Heart left ventricle (tissue), 13 donors: Measurements from ENCODE around the gene AGPAT2.

Experiments
- POLR2A ChIP-seq, 2 donors: fragments of 450-650 bp; IDR thresholded peaks; one replicate each; pipeline ENCODE4 v1.6.1; 2017; ENCODE audit warnings: antibody characterized with exemption in 2 of 2, mild to moderate bottlenecking in 2 of 2, moderate library complexity in 2 of 2
- TF ChIP-seq, protein P1 (sequence below), 12 donors: fragments of 200-600 bp; sonication (generic) in 4 of 12; IDR thresholded peaks; one replicate each; pipeline versions ENCODE4 v1.5.0 to v1.8.0; 2018 to 2022; ENCODE audit warnings: antibody characterized with exemption in 12 of 12, mild to moderate bottlenecking in 5 of 12
- donor health status: ischemic (EF 13 %, LVEDD 7.1; RV severe dilation, severe dysfunction).
- donor health status: DM: no; HTN: yes; CAD: no.
- donor health status: DM: no; HTN: no; CAD: no.
- donor health status: ischemic (EF 25% LVEDD 6.9; RV normal size, moderate dysfunction).
- donor health status: ischemic (EF 25% LVEDD 5.7; RV mildly dilated, moderate dysfunction).
- donor health status: ischemic (EF 35%, LVEDD 5.7; RV mildly dilated, moderate dysfunction).
- donor health status: nonischemic (EF 11% LVEDD 7.7; RV severe dilation, severe dysfunction).
- donor health status: DM: yes; HTN: yes; CAD: no.
- donor health status: PGD.
- donor health status: ischemic (EF 29% LVEDD 5.4; RV normal size, mild dysfunction).
- donor health status: nonischemic (EF 23%, LVEDD 6.1; RV moderate dilation, normal function).

DNA sequence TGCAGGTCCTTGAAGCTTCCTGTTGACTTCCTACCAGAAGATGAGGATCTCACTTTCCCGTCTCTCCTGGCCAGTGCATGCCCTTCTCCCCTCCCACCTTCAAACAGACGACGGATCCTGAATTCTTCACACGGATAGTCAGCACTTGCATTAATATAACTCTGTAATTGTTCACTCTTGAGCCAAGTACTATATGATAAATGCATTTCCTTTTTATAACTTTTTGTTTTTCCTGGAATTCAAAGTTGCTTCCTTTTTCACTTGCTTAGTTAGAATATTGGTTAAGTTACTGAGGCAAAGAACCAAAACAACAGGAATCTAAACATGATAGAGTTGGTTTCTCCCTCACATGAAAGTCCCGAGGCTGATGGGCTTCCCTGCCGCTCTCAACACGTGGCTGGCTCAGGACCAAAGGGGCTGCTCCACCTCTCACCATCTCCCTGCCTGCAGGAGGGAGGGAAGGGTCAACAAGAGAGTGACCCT is 44.8 kb downstream of the AGPAT2 start:
- TF ChIP-seq, protein P1, sequence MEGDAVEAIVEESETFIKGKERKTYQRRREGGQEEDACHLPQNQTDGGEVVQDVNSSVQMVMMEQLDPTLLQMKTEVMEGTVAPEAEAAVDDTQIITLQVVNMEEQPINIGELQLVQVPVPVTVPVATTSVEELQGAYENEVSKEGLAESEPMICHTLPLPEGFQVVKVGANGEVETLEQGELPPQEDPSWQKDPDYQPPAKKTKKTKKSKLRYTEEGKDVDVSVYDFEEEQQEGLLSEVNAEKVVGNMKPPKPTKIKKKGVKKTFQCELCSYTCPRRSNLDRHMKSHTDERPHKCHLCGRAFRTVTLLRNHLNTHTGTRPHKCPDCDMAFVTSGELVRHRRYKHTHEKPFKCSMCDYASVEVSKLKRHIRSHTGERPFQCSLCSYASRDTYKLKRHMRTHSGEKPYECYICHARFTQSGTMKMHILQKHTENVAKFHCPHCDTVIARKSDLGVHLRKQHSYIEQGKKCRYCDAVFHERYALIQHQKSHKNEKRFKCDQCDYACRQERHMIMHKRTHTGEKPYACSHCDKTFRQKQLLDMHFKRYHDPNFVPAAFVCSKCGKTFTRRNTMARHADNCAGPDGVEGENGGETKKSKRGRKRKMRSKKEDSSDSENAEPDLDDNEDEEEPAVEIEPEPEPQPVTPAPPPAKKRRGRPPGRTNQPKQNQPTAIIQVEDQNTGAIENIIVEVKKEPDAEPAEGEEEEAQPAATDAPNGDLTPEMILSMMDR (IDR thresholded peaks at IDR 0.05), result no peak
- no peak for TF ChIP-seq POLR2A (IDR thresholded peaks at IDR 0.05)
